Midbrain (tissue), 1 donor: ENCODE results near the gene OR51G2.

Source experiments
- DNase-seq: peaks from one replicate; lab custom pipeline; 2025; lab: John Stamatoyannopoulos, UW

Gene OR51G2

DNA sequence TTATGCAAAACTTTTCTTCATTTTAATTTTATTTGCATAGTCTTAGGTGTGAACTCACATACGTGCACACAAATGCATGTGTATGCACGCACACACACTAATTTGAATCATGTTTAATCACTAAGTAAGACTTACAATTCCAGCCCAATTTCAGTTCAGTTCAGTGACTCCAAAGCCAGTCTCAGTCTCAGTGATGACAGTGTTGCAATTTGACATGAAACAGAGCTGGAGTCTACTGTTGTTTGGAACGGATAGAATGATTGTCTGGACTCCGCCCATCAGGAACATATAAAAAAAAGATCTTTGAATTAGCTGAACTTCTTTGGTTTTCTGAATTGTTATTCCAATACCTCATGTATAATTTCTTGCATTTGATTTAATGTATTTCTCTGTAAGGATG lies 55.3 kb downstream of the OR51G2 start:
- DNase-seq: no peak
